Spleen (tissue), 11 donors: Measurements from ENCODE around the gene FBXO10. TPM values are rescaled to one million over a fixed set of nuclear protein-coding genes. Genes with fewer than 3 reads are reported as not detected.

Experiments used
- DNase-seq: peaks from one replicate; pipeline ENCODE4 v3.0.0-alpha.2; 2020
- H3K27ac ChIP-seq, 8 donors: fragments of 200-600 bp; sonication (generic) in 7 of 8; 1 replicate in 4 of 8; 2 replicates in 4 of 8; pipeline versions ENCODE4 v1.5.0 to v1.8.0; 2016 to 2021; ENCODE audit warnings: inconsistent platforms in 4 of 8, mild to moderate bottlenecking in 4 of 8, moderate library complexity in 1 of 8
- H3K27me3 ChIP-seq, 7 donors: fragments of 200-600 bp; sonication (generic) in 6 of 7; replicated peaks in 1 of 7; 1 replicate in 4 of 7; 2 replicates in 3 of 7; pipeline versions ENCODE4 v1.5.0 to v1.8.0; 2016 to 2021; ENCODE audit warnings: inconsistent platforms in 3 of 7, mild to moderate bottlenecking in 1 of 7
- H3K36me3 ChIP-seq, 6 donors: fragments of 200-600 bp; sonication (generic) in 5 of 6; 1 replicate in 4 of 6; 2 replicates in 2 of 6; pipeline versions ENCODE4 v1.5.0 to v1.8.0; 2016 to 2021; ENCODE audit warnings: inconsistent platforms in 2 of 6
- H3K4me1 ChIP-seq, 6 donors: fragments of 200-600 bp; sonication (generic) in 5 of 6; 1 replicate in 3 of 6; 2 replicates in 3 of 6; pipeline versions ENCODE4 v1.5.0 to v1.8.0; 2016 to 2021; ENCODE audit warnings: inconsistent platforms in 3 of 6
- H3K4me3 ChIP-seq, 8 donors: fragments of 200-600 bp; sonication (generic) in 7 of 8; 1 replicate in 4 of 8; 2 replicates in 4 of 8; pipeline versions ENCODE4 v1.5.0 to v1.8.0; 2016 to 2021; ENCODE audit warnings: inconsistent platforms in 4 of 8, mild to moderate bottlenecking in 4 of 8, moderate library complexity in 2 of 8
- H3K9me3 ChIP-seq, 8 donors: fragments of 200-600 bp; sonication (generic) in 7 of 8; 1 replicate in 4 of 8; 2 replicates in 4 of 8; pipeline versions ENCODE4 v1.5.0 to v1.8.0; 2016 to 2021; ENCODE audit warnings: inconsistent platforms in 4 of 8
- POLR2A ChIP-seq, 3 donors: fragments of 450-650 bp; IDR thresholded peaks; one replicate each; pipeline ENCODE4 v1.5.1; 2017; ENCODE audit warnings: antibody characterized with exemption in 3 of 3, mild to moderate bottlenecking in 1 of 3
- POLR2AphosphoS5 ChIP-seq, 3 donors: sonication (generic); formaldehyde crosslinking; IDR thresholded peaks; one replicate each; pipeline ENCODE4 v1.5.1; 2017; ENCODE audit warnings: antibody characterized with exemption in 3 of 3
- WGBS, 5 donors: extraction: QIAGEN DNeasy Blood & Tissue Kit in 3 of 5; methylation state at CpG; one replicate each; pipeline versions ENCODE4 v1.1.5 to v1.1.7; 2013 to 2018; 5-methylcytosine and 5-hydroxymethylcytosine counted together
- intact Hi-C: fragments of 100-400 bp; cut with DNase I; formaldehyde crosslinking; loops from one replicate; pipeline ENCODE4 v1.15.0; 2023; ENCODE audit warnings: low total_unique reads
- polyA plus RNA-seq, 3 donors: library from polyadenylated mRNA; stranded (reverse); fragments of 200-250 nt; gene quantifications; one replicate each; pipeline ENCODE4 v1.2.1, GENCODE V29; 2013
- total RNA-seq, 7 donors: library from RNA; depleted of rRNA in 3 of 7; stranded (reverse); fragments of >200 nt in 3 of 7; fragmentation: NEBNext Ultra II Directional in 4 of 7; extraction: Animal tissue kit (Norgen Biotek cat#: 25700) in 4 of 7; gene quantifications; one replicate each; pipeline versions ENCODE4 v1.1.0 to v1.2.1, GENCODE V29; 2016 to 2021
- TF ChIP-seq, protein P1 (sequence below), 11 experiments: fragments of 200-600 bp in 7 of 11; fragments of 450-650 bp in 4 of 11; sonication (generic) in 4 of 11; IDR thresholded peaks in 8 of 11; conservative IDR thresholded peaks in 3 of 11; 1 replicate in 7 of 11; 2 replicates in 4 of 11; pipeline versions ENCODE4 v1.4.0 to v1.8.0; 2016 to 2021; ENCODE audit warnings: antibody characterized with exemption in 11 of 11, inconsistent platforms in 4 of 11, mild to moderate bottlenecking in 1 of 11
- donor health status: healthy with polysubstance abuse.
- donor health status: DM: no; HTN: no; CAD: no; lungs with moderate emphysema.
- donor health status: DM: no; HTN: no; CAD: no.
- donor health status: Bipolar disorder and iron deficiency.
- donor health status: healthy.
- donor health status: DM: no; HTN: no; CAD: no.
- donor health status: DM: yes; HTN: yes; CAD: no.

FBXO10 gene
- total and polyA plus RNA-seq, 10 donors, result 3.2 to 36.9 (median 18.6) TPM

- intact Hi-C loops, result no loop called here
Measured at GRCh38 chr9:37551888-37552287, 24.3 kb downstream of the FBXO10 start.

DNA sequence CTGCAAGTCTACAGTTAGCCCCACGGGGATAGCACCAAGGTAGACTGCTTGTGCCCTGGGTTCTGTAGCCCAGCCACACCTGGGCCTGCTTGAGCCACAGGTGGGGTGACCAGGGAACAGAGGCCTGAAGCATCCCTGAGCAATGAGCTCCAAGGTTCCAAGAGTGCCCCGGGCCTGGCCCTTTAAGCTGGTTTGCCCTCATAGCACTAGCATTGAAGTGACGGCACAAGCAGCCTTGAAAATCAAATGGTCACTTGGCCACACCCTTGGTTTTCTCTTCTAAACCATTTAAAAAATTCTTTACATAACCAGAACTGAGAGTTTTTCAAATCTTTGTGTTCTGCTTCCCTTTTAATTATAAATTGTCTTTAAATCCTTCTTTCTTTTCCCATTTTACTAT lies 24.7 kb downstream of the FBXO10 start:
- Histone ChIP-seq H3K36me3 (peaks cover 0 to 4% (median 0%) of the 10 kb centered on the region in 6 donors), H3K9me3 (no peaks in the 10 kb centered on the region), H3K27me3 (no peaks in the 10 kb centered on the region), H3K27ac (peak overlapping the region in 6 of 8 donors; percentile 64 to 76 (median 72)), H3K4me3 (no peak overlapping the region), H3K4me1 (peaks cover 0 to 20% (median 6%) of the 10 kb centered on the region in 6 donors)
- no peak for DNase-seq
- no peak for TF ChIP-seq POLR2A (IDR thresholded peaks at IDR 0.05)
- no peak for TF ChIP-seq POLR2AphosphoS5 (IDR thresholded peaks at IDR 0.05)
- TF ChIP-seq, protein P1, sequence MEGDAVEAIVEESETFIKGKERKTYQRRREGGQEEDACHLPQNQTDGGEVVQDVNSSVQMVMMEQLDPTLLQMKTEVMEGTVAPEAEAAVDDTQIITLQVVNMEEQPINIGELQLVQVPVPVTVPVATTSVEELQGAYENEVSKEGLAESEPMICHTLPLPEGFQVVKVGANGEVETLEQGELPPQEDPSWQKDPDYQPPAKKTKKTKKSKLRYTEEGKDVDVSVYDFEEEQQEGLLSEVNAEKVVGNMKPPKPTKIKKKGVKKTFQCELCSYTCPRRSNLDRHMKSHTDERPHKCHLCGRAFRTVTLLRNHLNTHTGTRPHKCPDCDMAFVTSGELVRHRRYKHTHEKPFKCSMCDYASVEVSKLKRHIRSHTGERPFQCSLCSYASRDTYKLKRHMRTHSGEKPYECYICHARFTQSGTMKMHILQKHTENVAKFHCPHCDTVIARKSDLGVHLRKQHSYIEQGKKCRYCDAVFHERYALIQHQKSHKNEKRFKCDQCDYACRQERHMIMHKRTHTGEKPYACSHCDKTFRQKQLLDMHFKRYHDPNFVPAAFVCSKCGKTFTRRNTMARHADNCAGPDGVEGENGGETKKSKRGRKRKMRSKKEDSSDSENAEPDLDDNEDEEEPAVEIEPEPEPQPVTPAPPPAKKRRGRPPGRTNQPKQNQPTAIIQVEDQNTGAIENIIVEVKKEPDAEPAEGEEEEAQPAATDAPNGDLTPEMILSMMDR (IDR thresholded peaks at IDR 0.05 in 8 of 11, conservative IDR thresholded peaks at IDR 0.05 in 3 of 11), result no peak
- 80 to 88% (median 82%) methylated on average over 2 to 3 of the region's 3 CpGs for WGBS, 5 donors
- intact Hi-C loops, result no loop called here

More at GRCh38 chr9:37551888-37552287, 24.3 kb downstream of the FBXO10 start:
- TF ChIP-seq POLR2A (IDR thresholded peaks at IDR 0.05), result no peak
- TF ChIP-seq, protein P1 (IDR thresholded peaks at IDR 0.05 in 8 of 11, conservative IDR thresholded peaks at IDR 0.05 in 3 of 11), result no peak
- no peak for TF ChIP-seq POLR2AphosphoS5 (IDR thresholded peaks at IDR 0.05)
- 82 to 90% (median 86%) methylated on average over 2 of the region's 2 CpGs for WGBS, 5 donors
- H3K27me3 ChIP-seq, result no peaks in the 10 kb centered on the region
- peaks cover 0 to 20% (median 6%) of the 10 kb centered on the region in 6 donors for H3K4me1 ChIP-seq
- H3K36me3 ChIP-seq, result peaks cover 0 to 4% (median 0%) of the 10 kb centered on the region in 6 donors
- H3K27ac ChIP-seq, result peak overlapping the region in 6 of 8 donors; percentile 64 to 76 (median 72)
- H3K4me3 ChIP-seq, result no peak overlapping the region
- H3K9me3 ChIP-seq, result no peaks in the 10 kb centered on the region
- DNase-seq, result no peak

- Histone ChIP-seq H3K27ac (peak overlapping the region in 5 of 8 donors; percentile 67 to 76 (median 73)), H3K4me1 (peaks cover 0 to 24% (median 6%) of the 10 kb centered on the region in 6 donors), H3K4me3 (no peak overlapping the region), H3K36me3 (peaks cover 0 to 4% (median 0%) of the 10 kb centered on the region in 6 donors), H3K9me3 (no peaks in the 10 kb centered on the region), H3K27me3 (no peaks in the 10 kb centered on the region)
- 86 to 100% (median 91%) methylated on average over 1 of the region's 1 CpG for WGBS, 5 donors
- no peak for DNase-seq
- intact Hi-C loops, result no loop called here
- TF ChIP-seq, protein P1 (IDR thresholded peaks at IDR 0.05 in 8 of 11, conservative IDR thresholded peaks at IDR 0.05 in 3 of 11), result no peak
- TF ChIP-seq POLR2A (IDR thresholded peaks at IDR 0.05) (no peak), POLR2AphosphoS5 (IDR thresholded peaks at IDR 0.05) (no peak)
Measured at GRCh38 chr9:37550781-37551180, 25.4 kb downstream of the FBXO10 start.

GRCh38 chr9:37549527-37549926 lies 26.7 kb downstream of the FBXO10 start:
- H3K27me3 ChIP-seq, result no peaks in the 10 kb centered on the region
- DNase-seq, result no peak
- H3K4me1 ChIP-seq, result peaks cover 0 to 24% (median 6%) of the 10 kb centered on the region in 6 donors
- H3K36me3 ChIP-seq, result peaks cover 0 to 4% (median 0%) of the 10 kb centered on the region in 6 donors
- H3K4me3 ChIP-seq, result no peak overlapping the region
- TF ChIP-seq POLR2AphosphoS5 (IDR thresholded peaks at IDR 0.05), result no peak
- no peak for TF ChIP-seq POLR2A (IDR thresholded peaks at IDR 0.05)
- TF ChIP-seq, protein P1 (IDR thresholded peaks at IDR 0.05 in 8 of 11, conservative IDR thresholded peaks at IDR 0.05 in 3 of 11), result no peak
- intact Hi-C loops, result no loop called here
- H3K27ac ChIP-seq, result peak overlapping the region in 3 of 8 donors; percentile 37 to 73 (median 52)
- no peaks in the 10 kb centered on the region for H3K9me3 ChIP-seq
